ENCODE measurements around the gene MYL5.
"Not testable (repeated sequence)": the region's sequence is repeated elsewhere in the genome, so short reads cannot be mapped to it uniquely, and the experiment has no call there.

MYL5 gene

GRCh38 chr4:722851-723360 is 48.6 kb downstream of the MYL5 start:
- DNase-seq, result no peak

- DNase-seq, result no peak
Measured at GRCh38 chr4:723751-724530, 49.6 kb downstream of the MYL5 start.

GRCh38 chr4:725391-726234 is 51.3 kb downstream of the MYL5 start:
- peak in 1 of 58 donors; percentile 31 for DNase-seq

- DNase-seq, result peak in 3 of 58 donors; percentile 27 to 59 (median 37)
Measured at GRCh38 chr4:726235-726787, 52.0 kb downstream of the MYL5 start.

- DNase-seq, result peak in 4 of 58 donors; percentile 10 to 49 (median 30)
Measured at GRCh38 chr4:726838-727237, 52.5 kb downstream of the MYL5 start.

- no peak for DNase-seq
Measured at GRCh38 chr4:727576-727975, 53.2 kb downstream of the MYL5 start.

- DNase-seq, result no peak
Measured at GRCh38 chr4:729336-730315, 55.3 kb downstream of the MYL5 start.

GRCh38 chr4:730511-730910 is 56.2 kb downstream of the MYL5 start:
- no peak for DNase-seq

GRCh38 chr4:730946-731904 is 56.9 kb downstream of the MYL5 start:
- DNase-seq, result not testable (repeated sequence)
